ENCODE measurements around the gene AQP2.

DNA sequence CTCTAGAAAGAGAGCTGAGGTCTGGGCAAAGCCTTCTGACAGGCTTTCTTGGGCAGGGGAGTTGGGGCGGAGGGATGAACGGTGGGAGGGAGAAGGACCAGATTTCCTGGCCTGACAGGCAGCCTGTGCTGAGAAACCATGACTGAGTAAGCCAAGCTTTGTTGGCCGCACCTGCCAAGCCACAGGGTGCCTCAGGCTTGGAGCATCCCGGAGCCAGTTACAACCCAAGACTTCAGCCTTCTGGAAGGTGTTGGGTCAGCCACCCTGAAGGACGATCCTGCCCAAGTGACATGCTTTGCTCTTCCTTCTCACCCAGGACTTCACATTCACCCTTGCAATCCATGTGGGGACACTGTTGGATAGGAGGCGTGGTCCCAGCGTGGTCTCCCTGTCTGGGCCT is 21.0 kb upstream of the AQP2 start:
- TF ChIP-seq, protein P1, sequence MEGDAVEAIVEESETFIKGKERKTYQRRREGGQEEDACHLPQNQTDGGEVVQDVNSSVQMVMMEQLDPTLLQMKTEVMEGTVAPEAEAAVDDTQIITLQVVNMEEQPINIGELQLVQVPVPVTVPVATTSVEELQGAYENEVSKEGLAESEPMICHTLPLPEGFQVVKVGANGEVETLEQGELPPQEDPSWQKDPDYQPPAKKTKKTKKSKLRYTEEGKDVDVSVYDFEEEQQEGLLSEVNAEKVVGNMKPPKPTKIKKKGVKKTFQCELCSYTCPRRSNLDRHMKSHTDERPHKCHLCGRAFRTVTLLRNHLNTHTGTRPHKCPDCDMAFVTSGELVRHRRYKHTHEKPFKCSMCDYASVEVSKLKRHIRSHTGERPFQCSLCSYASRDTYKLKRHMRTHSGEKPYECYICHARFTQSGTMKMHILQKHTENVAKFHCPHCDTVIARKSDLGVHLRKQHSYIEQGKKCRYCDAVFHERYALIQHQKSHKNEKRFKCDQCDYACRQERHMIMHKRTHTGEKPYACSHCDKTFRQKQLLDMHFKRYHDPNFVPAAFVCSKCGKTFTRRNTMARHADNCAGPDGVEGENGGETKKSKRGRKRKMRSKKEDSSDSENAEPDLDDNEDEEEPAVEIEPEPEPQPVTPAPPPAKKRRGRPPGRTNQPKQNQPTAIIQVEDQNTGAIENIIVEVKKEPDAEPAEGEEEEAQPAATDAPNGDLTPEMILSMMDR (IDR thresholded peaks at IDR 0.05) = no peak
- TF ChIP-seq POLR2A (IDR thresholded peaks at IDR 0.05) = no peak

Measured in uterus (tissue), 2 donors.